Hematopoietic multipotent progenitor cell treated with erythropoietin and hydrocortisone succinate and interleukin-3 and kit ligand, for 4 days (in vitro differentiated cells): ENCODE measurements around the gene NCOA5.
A peak's percentile ranks its signal among the peaks of the same experiment; 100 is the strongest.

Experiments
- DNase-seq: peaks from one replicate; pipeline ENCODE4 v3.0.0-alpha.2; 2015

Gene NCOA5

GRCh38 chr20:46088409-46089166, 1.2 kb downstream of the NCOA5 start:
- DNase-seq: peak; percentile 44

DNA sequence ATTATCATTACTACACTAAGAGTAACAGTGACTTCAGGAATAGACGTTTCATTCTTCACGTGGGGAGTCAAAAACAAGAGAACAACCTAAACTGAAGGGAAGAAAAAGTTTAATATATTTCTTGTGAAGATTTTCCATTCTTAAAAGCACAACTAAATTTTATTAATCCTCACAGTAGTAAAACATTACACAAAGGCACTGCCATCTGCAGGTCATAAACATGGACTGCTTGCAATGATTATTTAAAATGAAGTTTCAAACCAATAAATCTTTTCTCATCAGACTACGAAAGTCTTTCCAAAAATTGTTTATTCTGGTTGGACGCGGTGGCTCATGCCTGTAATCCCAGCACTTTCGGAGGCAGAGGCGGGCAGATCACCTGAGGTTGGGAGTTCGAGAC, 2.6 kb downstream of the NCOA5 start:
- peak; percentile 56 for DNase-seq

DNA sequence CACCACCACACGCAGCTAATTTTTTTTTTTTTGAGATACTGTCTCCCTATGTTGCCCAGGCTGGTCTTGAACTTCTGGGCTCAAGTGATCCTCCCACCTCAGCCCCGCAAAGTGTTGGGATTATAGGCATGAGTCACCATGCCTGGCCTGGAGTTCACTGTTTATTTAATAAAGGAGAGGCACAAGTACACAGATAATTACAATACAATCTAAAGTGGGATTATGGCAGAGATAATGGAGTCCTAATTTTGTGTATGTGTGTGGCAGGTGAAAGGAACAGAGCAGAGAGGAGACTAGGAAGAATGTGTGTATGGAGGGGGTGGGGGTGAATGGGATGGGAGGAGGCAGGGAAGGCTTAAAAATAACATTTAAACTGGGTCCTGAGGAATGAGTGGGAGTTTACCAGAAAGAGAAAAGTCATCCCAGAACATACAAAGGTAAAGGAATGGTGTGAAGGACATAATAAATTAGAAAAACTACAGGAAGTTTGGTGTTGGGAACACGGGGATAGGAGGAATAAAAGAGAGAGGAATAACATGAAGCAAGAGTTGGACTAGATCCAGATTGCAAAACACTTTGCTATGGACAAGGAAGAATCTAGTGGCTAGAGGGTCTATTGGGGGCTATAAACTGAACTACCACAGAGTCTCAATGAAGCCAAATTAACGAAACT, 4.4 kb downstream of the NCOA5 start:
- no peak for DNase-seq

GRCh38 chr20:46084805-46085178, 5.0 kb downstream of the NCOA5 start:
- DNase-seq: no peak

DNA sequence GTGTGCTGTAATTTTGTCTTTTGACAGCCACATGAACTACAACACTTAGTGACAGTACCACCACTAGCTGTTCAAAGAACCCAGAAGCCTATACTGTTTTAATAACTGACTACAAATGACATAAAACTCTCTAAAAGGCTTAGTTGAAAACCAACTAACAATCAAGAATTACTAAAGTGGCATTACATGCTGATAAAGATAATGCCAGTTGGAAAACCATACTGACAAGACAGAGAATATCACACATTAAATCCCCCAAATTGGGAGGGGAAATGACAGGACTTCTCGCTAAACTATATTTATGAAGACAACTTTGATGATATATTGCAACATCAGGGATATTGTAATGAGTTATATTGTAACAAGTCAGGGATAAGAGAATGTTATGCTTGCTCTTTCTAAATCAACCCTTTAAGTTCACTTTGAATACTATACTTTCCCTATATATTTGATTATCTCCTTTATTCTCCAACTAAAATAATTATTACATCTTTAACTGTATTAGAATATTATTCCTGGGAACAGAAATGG, 6.2 kb downstream of the NCOA5 start:
- no peak for DNase-seq

DNA sequence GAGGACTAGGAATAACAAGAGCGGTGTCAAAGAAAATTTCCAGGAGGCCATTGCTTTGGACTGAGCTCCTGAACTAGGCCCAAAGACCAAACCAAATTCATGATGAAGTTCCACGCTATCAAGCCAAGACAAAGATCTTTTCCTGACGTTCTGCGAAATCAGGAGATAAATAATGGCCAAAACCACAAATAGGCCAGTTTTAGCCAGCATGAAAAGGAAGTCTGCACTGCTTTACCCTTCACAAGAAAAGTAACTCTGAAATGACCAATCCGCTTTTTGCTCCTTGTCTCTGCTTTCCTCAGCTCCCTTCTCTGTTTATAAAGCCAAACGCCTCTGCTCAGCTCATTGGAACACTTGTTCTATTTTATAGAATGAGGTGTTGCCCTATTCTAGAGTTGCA, 6.7 kb downstream of the NCOA5 start:
- DNase-seq: no peak

- DNase-seq: no peak
Measured at GRCh38 chr20:46081074-46081473, 8.7 kb downstream of the NCOA5 start.

DNA sequence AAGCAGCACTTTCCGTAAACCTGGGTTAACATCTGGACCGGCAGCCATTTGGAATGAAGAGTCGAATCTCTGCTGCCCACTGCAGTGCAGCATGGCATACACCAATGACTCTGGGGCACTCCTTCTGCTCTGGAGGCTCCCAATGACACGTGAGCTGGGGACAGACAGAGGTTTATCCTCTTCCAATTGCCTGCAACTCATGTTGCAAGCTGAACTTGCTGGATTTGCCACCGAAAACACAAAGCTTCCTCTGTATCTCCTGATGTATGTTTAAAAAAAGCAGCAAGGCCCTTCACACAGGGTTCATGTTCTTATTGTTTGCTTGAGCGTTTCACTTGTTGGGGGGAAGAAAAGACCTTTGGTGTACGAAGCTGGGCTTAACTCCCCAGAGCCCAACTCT, 10.8 kb downstream of the NCOA5 start:
- no peak for DNase-seq

GRCh38 chr20:46077642-46078305, 12.0 kb downstream of the NCOA5 start:
- DNase-seq: no peak

GRCh38 chr20:46076806-46077205, 13.0 kb downstream of the NCOA5 start:
- no peak for DNase-seq

- DNase-seq: no peak
Measured at GRCh38 chr20:46074006-46074405, 15.8 kb downstream of the NCOA5 start.

- DNase-seq: no peak
Measured at GRCh38 chr20:46073443-46073842, 16.3 kb downstream of the NCOA5 start.

DNA sequence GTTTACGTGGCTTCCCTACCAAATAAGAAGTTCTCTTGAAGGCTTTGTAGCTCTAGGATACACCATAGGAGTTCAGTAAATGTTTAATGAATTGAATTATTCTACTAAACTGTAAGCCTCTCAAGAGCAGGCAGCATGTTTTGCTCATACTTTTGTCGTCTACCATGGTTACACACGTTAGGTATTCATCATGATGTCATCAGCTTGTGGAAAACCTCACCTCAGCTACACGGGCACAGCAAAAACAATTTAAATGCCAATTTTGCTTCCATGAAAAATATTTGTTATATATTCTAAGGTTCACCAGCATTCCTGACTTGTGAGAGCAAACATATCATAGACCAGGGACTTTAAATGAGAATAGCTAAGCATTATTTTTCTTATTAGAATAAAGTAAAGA, 16.7 kb downstream of the NCOA5 start:
- no peak for DNase-seq

DNA sequence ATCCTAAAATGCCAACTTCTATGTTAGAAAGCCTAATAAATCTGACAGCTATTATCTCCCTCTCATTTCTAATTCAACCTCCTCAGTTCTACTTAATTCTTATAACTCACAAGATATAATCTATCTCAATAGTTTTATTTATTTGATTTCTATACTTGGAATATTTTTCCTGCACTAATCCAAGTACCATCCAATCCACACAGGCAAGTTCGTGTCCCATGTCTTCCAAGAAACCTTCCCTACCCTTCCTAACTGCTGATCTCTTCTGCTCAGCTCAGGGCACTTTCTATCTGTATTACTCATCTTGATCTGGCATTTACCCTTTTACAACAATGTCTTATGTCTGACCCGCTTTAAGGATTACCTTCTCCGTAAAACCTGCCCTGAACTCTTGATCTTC, 18.2 kb downstream of the NCOA5 start:
- DNase-seq: no peak

- no peak for DNase-seq
Measured at GRCh38 chr20:46070215-46070900, 19.4 kb downstream of the NCOA5 start.

GRCh38 chr20:46065691-46066090, 24.1 kb downstream of the NCOA5 start:
- DNase-seq: no peak

GRCh38 chr20:46065006-46065405, 24.8 kb downstream of the NCOA5 start:
- no peak for DNase-seq

GRCh38 chr20:46063652-46064054, 26.1 kb downstream of the NCOA5 start:
- no peak for DNase-seq

DNA sequence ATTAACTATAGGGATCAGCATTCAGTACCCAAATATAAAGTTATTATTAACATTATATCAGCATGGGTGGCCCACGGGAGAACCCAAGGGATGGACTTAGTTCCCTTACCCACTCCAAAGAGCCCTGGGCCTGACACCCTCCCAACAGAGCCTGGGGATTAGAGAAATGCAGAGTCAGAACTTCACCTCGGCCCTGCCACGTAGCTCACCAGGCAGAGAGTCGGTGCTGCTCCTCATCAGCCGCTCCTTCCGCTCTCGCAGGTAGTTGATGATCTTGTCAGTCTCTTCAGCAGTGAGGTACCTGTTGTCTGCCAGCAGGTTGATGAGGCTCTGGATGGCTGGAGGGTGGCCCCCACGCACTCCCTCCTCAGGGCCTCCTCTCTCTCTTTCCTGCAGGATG, 26.6 kb downstream of the NCOA5 start:
- no peak for DNase-seq

GRCh38 chr20:46062621-46063020, 27.1 kb downstream of the NCOA5 start:
- no peak for DNase-seq

DNA sequence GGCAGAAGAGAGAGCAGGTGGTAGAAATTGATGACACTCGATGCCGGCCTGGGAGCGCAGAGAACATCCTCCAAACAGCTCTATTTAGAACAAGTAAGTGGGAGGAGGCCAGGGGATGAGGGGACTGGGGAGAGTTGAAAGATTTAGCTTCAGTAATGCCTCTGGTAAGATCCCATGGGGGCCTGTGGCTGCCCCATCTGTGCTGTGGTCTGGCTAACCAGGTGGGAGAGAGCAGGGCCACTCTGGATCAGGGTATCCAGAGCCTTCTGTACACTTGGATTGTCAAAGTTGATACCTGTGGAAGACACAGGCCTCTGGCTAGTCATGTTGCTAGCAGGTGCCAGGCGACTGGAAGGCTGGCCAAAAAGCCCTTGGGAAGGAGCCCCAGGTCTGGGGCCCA, 27.6 kb downstream of the NCOA5 start:
- no peak for DNase-seq

DNA sequence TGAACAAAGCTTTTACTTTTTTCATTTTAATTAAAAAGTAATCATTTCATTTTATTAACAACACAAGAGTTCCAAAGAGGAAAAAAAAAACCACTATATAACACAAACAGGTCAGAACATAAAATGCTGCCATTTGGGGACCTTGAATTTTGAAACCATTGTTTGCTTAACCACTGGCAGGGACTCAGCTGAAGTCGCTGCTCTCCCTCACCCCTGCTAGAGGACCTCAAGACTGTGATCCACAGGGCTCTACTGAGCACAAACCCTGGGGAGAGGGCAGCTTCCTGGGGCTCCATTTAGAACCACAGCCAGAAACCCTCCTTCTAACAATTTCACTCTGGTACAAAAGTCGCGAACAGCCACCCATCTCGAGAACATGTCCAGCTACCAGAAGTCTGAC, 28.8 kb downstream of the NCOA5 start:
- DNase-seq: no peak

DNA sequence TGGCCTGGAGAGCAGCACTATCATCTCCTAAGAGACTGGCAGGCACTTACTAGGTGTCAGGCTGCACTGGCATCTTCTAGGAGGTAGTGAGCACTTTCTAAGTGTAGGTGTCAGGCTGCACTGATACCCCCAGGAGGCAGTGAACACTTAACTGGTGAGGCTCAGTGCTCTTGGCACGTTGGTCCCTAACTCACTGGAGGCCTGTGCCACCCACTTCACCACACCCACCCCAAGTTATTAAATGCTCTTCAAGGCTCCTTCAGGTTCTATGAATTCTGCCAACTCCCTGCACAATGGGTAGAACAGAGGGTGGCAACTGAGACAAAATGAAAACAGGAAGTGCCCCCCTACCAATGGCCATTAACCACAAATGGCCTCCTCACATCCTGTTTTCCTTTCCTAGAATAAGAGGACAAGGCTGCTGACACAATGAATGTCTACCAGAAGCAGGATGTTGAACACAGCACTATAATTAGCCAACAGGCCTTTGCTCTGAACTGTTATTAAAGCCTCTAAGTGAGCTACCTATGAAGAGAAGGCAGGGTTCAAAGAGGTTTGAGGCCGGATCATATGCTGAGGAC, 29.4 kb downstream of the NCOA5 start:
- peak; percentile 72 for DNase-seq
